Transverse colon (tissue), 4 donors: Measurements from ENCODE around the gene TTBK1. TPM values are rescaled to one million over a fixed set of nuclear protein-coding genes. Genes with fewer than 3 reads are reported as not detected.

Experiments used
- DNase-seq: peaks from one replicate; pipeline ENCODE4 v3.0.0-alpha.2; 2019
- H3K27ac ChIP-seq, 4 donors: fragments of 200-600 bp; sonication (generic); 2 replicates each; pipeline ENCODE4 v1.5.1; 2016 to 2018; ENCODE audit warnings: inconsistent platforms in 4 of 4
- H3K27me3 ChIP-seq: fragments of 200-600 bp; sonication (generic); 2 replicates; pipeline ENCODE4 v1.5.1; 2017; ENCODE audit warnings: inconsistent platforms
- H3K36me3 ChIP-seq, 4 donors: fragments of 200-600 bp; sonication (generic); 2 replicates each; pipeline ENCODE4 v1.5.1; 2017 to 2019; ENCODE audit warnings: inconsistent platforms in 4 of 4
- H3K4me1 ChIP-seq, 4 donors: fragments of 200-600 bp; sonication (generic); 2 replicates each; pipeline ENCODE4 v1.5.1; 2017 to 2020; ENCODE audit warnings: inconsistent platforms in 4 of 4
- H3K4me3 ChIP-seq, 4 donors: fragments of 200-600 bp; sonication (generic); 1 replicate in 1 of 4; 2 replicates in 3 of 4; pipeline versions ENCODE4 v1.5.1 to v1.6.1; 2017 to 2019; ENCODE audit warnings: inconsistent platforms in 4 of 4
- H3K9me3 ChIP-seq, 2 donors: fragments of 200-600 bp; sonication (generic); 2 replicates each; pipeline ENCODE4 v1.5.1; 2017 to 2019; ENCODE audit warnings: inconsistent platforms in 2 of 2
- CTCF ChIP-seq, 5 experiments: fragments of 200-600 bp in 3 of 5; fragments of 450-650 bp in 2 of 5; sonication (generic) in 3 of 5; IDR thresholded peaks; 1 replicate in 2 of 5; 2 replicates in 3 of 5; pipeline ENCODE4 v1.5.1; 2016 to 2017; ENCODE audit warnings: antibody characterized with exemption in 5 of 5, inconsistent platforms in 3 of 5, mild to moderate bottlenecking in 2 of 5, moderate library complexity in 1 of 5
- EP300 ChIP-seq: sonication (generic); formaldehyde crosslinking; IDR thresholded peaks from one replicate; pipeline ENCODE4 v1.6.1; 2017; ENCODE audit warnings: antibody characterized with exemption, low read depth
- POLR2A ChIP-seq: fragments of 450-650 bp; IDR thresholded peaks from one replicate; pipeline ENCODE4 v1.6.1; 2016; ENCODE audit warnings: antibody characterized with exemption, mild to moderate bottlenecking, moderate library complexity
- POLR2AphosphoS5 ChIP-seq, 3 donors: sonication (generic); formaldehyde crosslinking; IDR thresholded peaks; one replicate each; pipeline ENCODE4 v1.6.1; 2016; ENCODE audit warnings: antibody characterized with exemption in 3 of 3
- WGBS, 2 donors: methylation state at CpG; one replicate each; pipeline ENCODE4 v1.1.5; 2018; ENCODE audit warnings: low coverage in 1 of 2; 5-methylcytosine and 5-hydroxymethylcytosine counted together
- in situ Hi-C, 4 donors: fragments of 200-750 bp; cut with MboI; loops; one replicate each; pipeline versions ENCODE4 v1.15.0 to v1.15.1; 2017; ENCODE audit warnings: low sequenced_read_pairs in 3 of 4, low pct_ligation_motif_present in 1 of 4, low pct_unique_long_range_greater_than_20kb in 1 of 4
- intact Hi-C: fragments of 100-400 bp; cut with DNase I; formaldehyde crosslinking; loops from one replicate; pipeline ENCODE4 v1.15.1; 2023; ENCODE audit warnings: low total_unique reads
- total RNA-seq, 4 donors: library from RNA; depleted of rRNA; stranded (reverse); fragments of >200 nt; gene quantifications; one replicate each; pipeline ENCODE4 v1.1.0, GENCODE V29; 2016

The TTBK1 gene
- total RNA-seq, 4 donors from 2014 or later, result 0.20 to 1.1 (median 0.36) TPM

DNA sequence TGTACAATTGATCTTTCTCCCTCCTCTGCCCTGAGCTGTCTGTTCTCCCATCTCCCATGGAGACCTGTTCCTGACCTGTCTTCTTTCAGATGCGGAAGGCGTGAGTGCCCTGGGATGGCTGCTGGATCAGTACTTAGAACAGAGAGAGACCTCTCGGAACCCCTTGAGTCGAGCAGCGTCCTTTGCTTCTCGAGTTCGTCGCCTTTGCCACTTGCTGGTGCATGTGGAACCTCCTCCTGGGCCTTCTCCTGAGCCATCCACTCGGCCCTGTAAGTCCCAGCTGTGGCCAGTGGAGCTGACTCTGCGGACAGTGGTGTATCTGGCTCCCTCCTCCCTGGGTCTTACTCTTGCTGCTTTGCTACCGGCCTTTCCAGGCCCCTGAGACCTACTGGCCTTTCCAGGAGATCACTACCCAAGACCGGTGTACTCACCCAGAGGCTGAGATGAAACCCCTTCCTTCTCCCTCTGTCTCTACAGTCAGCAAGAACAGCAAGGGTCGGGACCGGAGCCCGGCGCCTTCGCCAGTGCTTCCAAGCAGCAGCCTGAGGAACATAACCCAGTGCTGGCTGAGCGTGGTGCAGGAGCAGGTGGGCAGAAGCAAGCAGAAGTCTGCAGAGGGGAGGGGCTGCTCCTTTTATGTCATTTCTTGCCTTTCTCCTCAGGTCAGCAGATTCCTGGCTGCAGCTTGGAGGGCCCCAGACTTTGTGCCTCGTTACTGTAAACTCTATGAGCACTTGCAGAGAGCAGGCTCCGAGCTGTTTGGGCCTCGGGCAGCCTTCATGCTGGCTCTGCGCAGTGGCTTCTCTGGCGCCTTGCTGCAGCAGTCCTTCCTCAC, 38.8 kb upstream of the TTBK1 start:
- Histone ChIP-seq H3K27ac (no peak overlapping the region), H3K4me1 (no peaks in the 10 kb centered on the region), H3K36me3 (peaks cover 0 to 2% (median 0%) of the 10 kb centered on the region in 4 donors), H3K9me3 (no peaks in the 10 kb centered on the region), H3K27me3 (no peaks in the 10 kb centered on the region), H3K4me3 (no peak overlapping the region)
- WGBS, 2 donors, result 94% methylated on average over 23 of the region's 23 CpGs; no CpG with 5 or more reads in 1 of the 2 donors
- in situ Hi-C loops (no loop called here), intact Hi-C loops (no loop called here)
- TF ChIP-seq POLR2AphosphoS5 (IDR thresholded peaks at IDR 0.05) (no peak), CTCF (IDR thresholded peaks at IDR 0.05) (no peak), EP300 (no peak), POLR2A (no peak)
- DNase-seq, result no peak

DNA sequence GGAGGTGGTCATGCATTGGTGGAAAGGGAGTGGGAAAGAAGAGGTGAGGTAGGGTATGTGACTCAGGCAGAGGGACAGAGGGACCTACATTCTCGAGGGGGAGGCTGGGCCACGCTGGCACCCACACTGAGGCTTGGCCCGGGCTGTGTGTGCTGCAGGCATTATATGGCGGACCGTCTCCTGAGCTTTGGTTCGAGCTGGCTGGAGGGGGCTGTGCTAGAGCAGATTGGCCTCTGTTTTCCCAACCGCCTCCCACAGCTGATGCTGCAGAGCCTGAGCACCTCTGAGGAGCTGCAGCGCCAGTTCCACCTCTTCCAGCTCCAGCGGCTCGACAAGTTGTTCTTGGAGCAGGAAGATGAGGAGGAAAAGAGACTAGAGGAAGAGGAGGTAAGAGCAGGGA, 37.4 kb upstream of the TTBK1 start:
- H3K9me3 ChIP-seq, result no peaks in the 10 kb centered on the region
- no peaks in the 10 kb centered on the region for H3K4me1 ChIP-seq
- no peak overlapping the region for H3K27ac ChIP-seq
- H3K36me3 ChIP-seq, result no peaks in the 10 kb centered on the region
- TF ChIP-seq CTCF (IDR thresholded peaks at IDR 0.05) (no peak), POLR2A (no peak), POLR2AphosphoS5 (IDR thresholded peaks at IDR 0.05) (no peak), EP300 (no peak)
- in situ Hi-C loops, result no loop called here
- H3K27me3 ChIP-seq, result no peaks in the 10 kb centered on the region
- no peak overlapping the region for H3K4me3 ChIP-seq
- no peak for DNase-seq
- 88 to 94% methylated on average over 9 to 10 of the region's 10 CpGs for WGBS, 2 donors
- intact Hi-C loops, result no loop called here

DNA sequence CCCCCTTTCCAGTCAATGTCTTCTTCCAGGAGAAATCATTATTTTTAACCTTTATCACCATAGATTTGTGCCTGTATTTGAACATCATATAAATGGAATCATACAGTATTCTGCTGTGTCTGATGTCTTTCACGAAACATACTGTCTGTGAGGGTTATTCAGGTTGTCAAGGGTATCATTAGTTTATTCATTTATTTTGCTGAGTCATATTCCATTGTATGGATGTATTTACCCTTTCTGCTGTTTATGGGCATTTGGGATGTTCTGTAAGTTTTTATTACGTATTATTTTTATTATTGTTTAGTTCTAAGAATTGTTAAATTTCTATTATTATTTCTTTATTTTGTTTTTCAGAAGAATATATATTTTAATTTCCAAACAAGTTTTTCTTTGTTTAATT, 36.0 kb upstream of the TTBK1 start:
- 92 to 94% methylated on average over 2 of the region's 2 CpGs for WGBS, 2 donors
- Histone ChIP-seq H3K36me3 (no peaks in the 10 kb centered on the region), H3K9me3 (no peaks in the 10 kb centered on the region), H3K4me3 (no peak overlapping the region), H3K27me3 (no peaks in the 10 kb centered on the region), H3K27ac (no peak overlapping the region), H3K4me1 (peaks cover 0 to 3% (median 1%) of the 10 kb centered on the region in 4 donors)
- no peak for DNase-seq
- TF ChIP-seq EP300, result no peak
- TF ChIP-seq CTCF (IDR thresholded peaks at IDR 0.05), result no peak
- no peak for TF ChIP-seq POLR2A
- no peak for TF ChIP-seq POLR2AphosphoS5 (IDR thresholded peaks at IDR 0.05)
- in situ Hi-C loops, result no loop called here
- intact Hi-C loops, result no loop called here

DNA sequence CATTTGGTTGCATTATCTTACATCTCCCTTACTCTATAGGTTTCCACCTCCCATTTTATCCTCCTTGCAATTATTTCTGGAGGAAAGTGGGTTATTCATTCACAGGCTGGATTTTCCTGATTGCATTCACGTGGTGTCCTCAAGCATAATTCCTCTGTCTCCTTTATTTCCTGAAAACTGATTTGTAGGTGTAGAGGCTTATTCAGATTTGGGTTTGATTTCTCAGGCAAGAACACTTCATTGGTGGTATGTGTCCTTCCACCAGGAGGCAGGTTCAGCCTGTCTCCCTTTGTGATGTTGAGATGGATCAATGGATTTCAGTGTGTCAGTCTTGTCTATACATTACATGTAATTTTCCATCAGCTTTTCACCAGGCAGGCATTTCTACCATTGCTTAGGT, 31.3 kb upstream of the TTBK1 start:
- no peak overlapping the region for H3K4me3 ChIP-seq
- H3K27ac ChIP-seq, result no peak overlapping the region
- intact Hi-C loops, result no loop called here
- in situ Hi-C loops, result no loop called here
- 33 to 48% methylated on average over 1 of the region's 1 CpG for WGBS, 2 donors
- H3K36me3 ChIP-seq, result peaks cover 0 to 5% (median 0%) of the 10 kb centered on the region in 4 donors
- TF ChIP-seq EP300 (no peak), POLR2A (no peak), POLR2AphosphoS5 (IDR thresholded peaks at IDR 0.05) (no peak), CTCF (IDR thresholded peaks at IDR 0.05) (peak in 1 of 5 experiments; percentile 15)
- H3K4me1 ChIP-seq, result peaks cover 0 to 3% (median 1%) of the 10 kb centered on the region in 4 donors
- H3K9me3 ChIP-seq, result no peaks in the 10 kb centered on the region
- no peaks in the 10 kb centered on the region for H3K27me3 ChIP-seq
- no peak for DNase-seq
